ENCODE results near the gene GLMN.
"Not testable (repeated sequence)": the region's sequence is repeated elsewhere in the genome, so short reads cannot be mapped to it uniquely, and the experiment has no call there.

GLMN gene

DNA sequence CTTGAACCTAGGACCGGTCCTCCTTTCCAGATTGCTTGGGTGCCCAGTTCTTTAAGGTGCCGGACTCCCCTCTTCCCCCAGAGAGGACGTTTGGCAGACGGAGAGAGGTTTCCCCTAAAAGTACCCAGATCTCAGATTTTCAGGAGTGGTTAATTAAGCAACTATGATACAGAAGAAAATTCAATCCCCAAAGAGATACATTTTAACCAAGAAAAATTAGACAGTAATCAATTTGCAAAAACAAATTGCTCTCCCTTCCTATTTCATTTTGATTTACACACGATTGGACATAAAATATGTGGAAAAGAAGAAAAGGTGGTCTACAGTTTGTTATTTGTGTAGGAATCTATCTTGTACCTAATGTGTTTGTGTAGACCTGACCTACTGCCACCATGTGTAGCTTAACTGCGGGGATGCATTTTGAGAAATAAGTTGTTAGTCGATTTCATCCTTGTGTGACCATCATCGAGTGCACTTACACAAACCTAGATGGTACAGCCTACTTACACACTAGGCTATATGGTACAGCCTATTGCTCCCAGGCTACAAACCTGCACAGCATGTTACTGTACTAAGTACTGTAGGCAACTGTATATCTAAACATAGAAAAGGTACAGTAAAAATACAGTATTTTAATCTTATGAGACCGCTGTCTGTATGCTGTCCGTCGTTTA, 827 bp upstream of the GLMN start:
- no peak for TF ChIP-seq CTCF (IDR thresholded peaks at IDR 0.05)
- peak overlapping the region; percentile 90 to 98 for H3K27ac ChIP-seq
- DNase-seq (ENCODE audit: low spot score), result no peak
- peak overlapping the region; percentile 94 for H3K4me3 ChIP-seq

DNA sequence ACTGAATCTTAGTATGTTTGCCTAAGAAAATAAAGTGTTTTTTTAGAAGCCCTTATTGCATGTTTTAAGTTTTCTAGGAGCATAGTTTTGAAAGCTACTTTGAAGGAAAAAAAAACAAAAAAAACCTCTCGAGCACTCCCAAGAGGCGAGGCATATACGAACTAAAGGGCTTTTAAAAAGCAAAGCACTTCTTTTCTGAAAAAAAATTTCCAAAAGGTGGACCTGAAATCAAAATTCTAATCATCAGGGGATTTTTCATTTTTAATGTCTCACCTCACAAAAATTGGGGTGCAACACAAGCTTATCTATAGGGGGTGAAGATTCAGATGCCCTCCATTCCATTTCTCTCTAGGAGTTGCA, 594 bp downstream of the GLMN start:
- Histone ChIP-seq H3K4me3 (peak overlapping the region; percentile 94), H3K27ac (peak overlapping the region; percentile 90 to 98)
- TF ChIP-seq CTCF (IDR thresholded peaks at IDR 0.05), result no peak
- no peak for DNase-seq (ENCODE audit: low spot score)

- no peak for DNase-seq (ENCODE audit: low spot score)
- Histone ChIP-seq H3K4me3 (no peak overlapping the region), H3K27ac (no peak overlapping the region)
- no peak for TF ChIP-seq CTCF (IDR thresholded peaks at IDR 0.05)
Observed at GRCh38 chr1:92291372-92291999, 7.3 kb downstream of the GLMN start.

DNA sequence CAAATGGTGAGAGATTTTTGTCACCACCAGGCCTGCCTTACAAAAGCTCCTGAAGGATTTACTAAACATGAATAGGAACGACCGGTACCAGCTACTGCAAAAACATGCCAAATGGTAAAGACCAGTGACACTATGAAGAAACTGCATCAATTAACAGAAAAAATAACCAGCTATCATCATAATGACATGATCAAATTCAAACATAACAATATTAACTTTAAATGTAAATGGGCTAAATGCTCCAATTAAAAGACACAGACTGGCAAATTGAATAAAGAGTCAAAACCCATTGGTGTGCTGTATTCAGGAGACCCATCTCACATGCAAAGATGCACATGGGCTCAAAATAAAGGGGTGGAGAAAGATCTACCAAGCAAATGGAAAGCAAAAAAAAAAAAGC, 17.4 kb downstream of the GLMN start:
- not testable (repeated sequence) for H3K27ac ChIP-seq; H3K4me3 ChIP-seq; DNase-seq (ENCODE audit: low spot score)

- not testable (repeated sequence) for DNase-seq (ENCODE audit: low spot score); H3K27ac ChIP-seq; H3K4me3 ChIP-seq
Observed at GRCh38 chr1:92279781-92280180, 19.0 kb downstream of the GLMN start.

DNA sequence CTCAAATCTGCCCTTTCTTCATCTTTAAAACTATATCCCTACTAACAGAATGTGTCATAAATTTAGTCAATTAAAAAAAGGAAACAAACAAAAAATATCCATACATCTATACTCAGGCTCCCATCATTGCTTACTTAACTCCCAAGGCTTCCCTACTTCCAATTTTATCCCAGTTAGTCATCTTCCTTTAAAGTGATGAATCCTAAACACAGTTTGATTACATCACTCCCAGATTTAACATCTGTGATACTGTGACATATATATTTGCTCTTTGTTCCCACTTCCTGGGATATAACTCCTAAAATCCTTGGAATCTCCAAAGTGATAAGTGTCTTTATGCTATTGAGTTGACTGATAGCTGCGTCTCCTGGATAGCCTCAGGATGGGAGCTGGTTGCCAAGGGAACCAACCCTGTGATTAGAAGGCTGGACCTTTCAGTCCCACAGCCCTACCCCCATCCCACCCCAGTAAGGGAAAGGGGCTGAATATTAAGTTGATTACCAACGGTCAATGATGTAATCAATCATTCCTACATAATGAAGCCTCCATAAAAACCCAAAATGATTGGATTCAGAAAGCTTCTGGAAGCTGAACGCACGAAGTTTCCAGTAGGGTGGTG, 21.6 kb downstream of the GLMN start:
- DNase-seq (ENCODE audit: low spot score), result no peak
- no peak for TF ChIP-seq CTCF (IDR thresholded peaks at IDR 0.05)
- Histone ChIP-seq H3K4me3 (no peak overlapping the region), H3K27ac (no peak overlapping the region)

- no peak for TF ChIP-seq CTCF (IDR thresholded peaks at IDR 0.05)
- Histone ChIP-seq H3K4me3 (no peak overlapping the region), H3K27ac (no peak overlapping the region)
- DNase-seq (ENCODE audit: low spot score), result no peak
Observed at GRCh38 chr1:92276082-92276481, 22.7 kb downstream of the GLMN start.

GRCh38 chr1:92274939-92275338, 23.8 kb downstream of the GLMN start:
- no peak overlapping the region for H3K27ac ChIP-seq
- no peak overlapping the region for H3K4me3 ChIP-seq
- TF ChIP-seq CTCF (IDR thresholded peaks at IDR 0.05), result no peak
- DNase-seq (ENCODE audit: low spot score), result no peak
